ENCODE data around the gene MAP3K1. TPM values are rescaled to one million over a fixed set of nuclear protein-coding genes. Genes with fewer than 3 reads are reported as not detected.

MAP3K1 gene
- total and polyA plus RNA-seq, 11 donors, result 2.1 to 19.5 (median 6.8) TPM

- ATAC-seq (no peak), DNase-seq (no peak)
- H3K36me3 ChIP-seq, result no peaks in the 10 kb centered on the region
- no peaks in the 10 kb centered on the region for H3K9me3 ChIP-seq
- WGBS, 4 donors, result 97 to 100% (median 100%) methylated on average over 1 of the region's 1 CpG
- TF ChIP-seq POLR2A (IDR thresholded peaks at IDR 0.05), result no peak
- TF ChIP-seq, protein P1, sequence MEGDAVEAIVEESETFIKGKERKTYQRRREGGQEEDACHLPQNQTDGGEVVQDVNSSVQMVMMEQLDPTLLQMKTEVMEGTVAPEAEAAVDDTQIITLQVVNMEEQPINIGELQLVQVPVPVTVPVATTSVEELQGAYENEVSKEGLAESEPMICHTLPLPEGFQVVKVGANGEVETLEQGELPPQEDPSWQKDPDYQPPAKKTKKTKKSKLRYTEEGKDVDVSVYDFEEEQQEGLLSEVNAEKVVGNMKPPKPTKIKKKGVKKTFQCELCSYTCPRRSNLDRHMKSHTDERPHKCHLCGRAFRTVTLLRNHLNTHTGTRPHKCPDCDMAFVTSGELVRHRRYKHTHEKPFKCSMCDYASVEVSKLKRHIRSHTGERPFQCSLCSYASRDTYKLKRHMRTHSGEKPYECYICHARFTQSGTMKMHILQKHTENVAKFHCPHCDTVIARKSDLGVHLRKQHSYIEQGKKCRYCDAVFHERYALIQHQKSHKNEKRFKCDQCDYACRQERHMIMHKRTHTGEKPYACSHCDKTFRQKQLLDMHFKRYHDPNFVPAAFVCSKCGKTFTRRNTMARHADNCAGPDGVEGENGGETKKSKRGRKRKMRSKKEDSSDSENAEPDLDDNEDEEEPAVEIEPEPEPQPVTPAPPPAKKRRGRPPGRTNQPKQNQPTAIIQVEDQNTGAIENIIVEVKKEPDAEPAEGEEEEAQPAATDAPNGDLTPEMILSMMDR (IDR thresholded peaks at IDR 0.05), result no peak
- no peak overlapping the region for H3K27ac ChIP-seq
- H3K4me1 ChIP-seq, result peaks cover 0 to 11% (median 0%) of the 10 kb centered on the region in 12 donors
- intact Hi-C loops (cut with DNase I), result loop anchor here in 5 of 10 donors (5.0 to 10.0 kb wide), 5 partner anchors 44 to 456 kb away; no protein-coding TSS in a partner anchor
- H3K27me3 ChIP-seq, result no peaks in the 10 kb centered on the region
- H3K4me3 ChIP-seq, result no peak overlapping the region
These were observed 4.5 kb upstream of the MAP3K1 start for GRCh38 chr5:56810826-56811225.

DNA sequence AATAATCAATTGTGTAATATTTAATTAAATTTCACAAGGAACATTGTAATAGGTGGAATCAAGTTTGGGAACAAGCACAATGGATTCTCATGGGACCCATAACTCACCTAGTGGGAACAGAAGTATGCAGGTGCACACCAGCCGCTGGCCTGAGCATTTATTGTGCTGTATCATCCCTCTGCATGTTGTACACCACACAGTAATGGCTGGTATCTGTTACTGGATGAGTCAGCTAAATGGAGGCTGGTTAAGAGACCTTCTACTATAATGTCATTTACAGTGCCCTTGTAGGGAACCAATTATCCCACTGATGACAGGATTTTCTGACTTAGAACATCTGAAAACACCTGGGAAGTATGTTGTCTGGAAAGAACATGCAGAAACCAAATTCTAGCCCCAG, 3.2 kb upstream of the MAP3K1 start:
- no peak for DNase-seq
- Histone ChIP-seq H3K27me3 (no peaks in the 10 kb centered on the region), H3K36me3 (no peaks in the 10 kb centered on the region), H3K9me3 (no peaks in the 10 kb centered on the region), H3K27ac (no peak overlapping the region), H3K4me1 (peaks cover 0 to 13% (median 1%) of the 10 kb centered on the region in 12 donors), H3K4me3 (no peak overlapping the region)
- WGBS, 4 donors, result 92 to 96% (median 95%) methylated on average over 1 of the region's 1 CpG
- intact Hi-C loops (cut with DNase I), result loop anchor here in 5 of 10 donors (5.0 to 10.0 kb wide), 5 partner anchors 45 to 457 kb away; no protein-coding TSS in a partner anchor
- TF ChIP-seq, protein P1 (IDR thresholded peaks at IDR 0.05), result no peak
- TF ChIP-seq POLR2A (IDR thresholded peaks at IDR 0.05), result no peak
- no peak for ATAC-seq

DNA sequence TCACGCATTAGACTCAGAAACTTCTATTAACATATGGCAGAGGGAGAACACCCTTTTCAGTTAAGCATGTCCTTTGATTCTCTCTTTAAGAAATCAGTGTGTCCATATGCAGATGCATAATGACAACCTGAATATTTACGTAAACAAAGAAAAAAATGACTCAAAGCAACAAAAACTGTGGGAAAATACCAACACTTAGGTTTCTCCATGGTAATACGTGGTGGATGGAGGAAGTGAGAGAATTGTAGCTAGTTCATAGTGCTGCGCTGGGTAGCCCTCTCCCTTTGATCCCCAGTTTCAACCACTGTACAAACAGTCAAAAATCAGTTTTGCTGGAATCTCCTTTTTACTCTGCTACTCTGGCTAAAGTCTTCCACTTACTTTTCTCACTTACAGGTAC, 2.0 kb upstream of the MAP3K1 start:
- 89 to 95% (median 91%) methylated on average over 4 of the region's 4 CpGs for WGBS, 4 donors
- intact Hi-C loops (cut with DNase I), result loop anchor here in 5 of 10 donors (5.0 to 10.0 kb wide), 5 partner anchors 46 to 459 kb away; no protein-coding TSS in a partner anchor
- TF ChIP-seq, protein P1 (IDR thresholded peaks at IDR 0.05), result no peak
- no peak for TF ChIP-seq POLR2A (IDR thresholded peaks at IDR 0.05)

GRCh38 chr5:56814361-56814962, 887 bp upstream of the MAP3K1 start:
- WGBS, 4 donors, result 5 to 9% (median 6%) methylated on average over 20 to 31 of the region's 31 CpGs
- peak overlapping the region in 11 of 12 donors; percentile 87 to 98 (median 93) for H3K27ac ChIP-seq
- intact Hi-C loops (cut with DNase I), result loop anchor here in 6 of 10 donors (1.0 to 10.0 kb wide), 9 partner anchors 47 to 460 kb away; no protein-coding TSS in a partner anchor

More for the DNA sequence above, 2.0 kb upstream of the MAP3K1 start:
- H3K9me3 ChIP-seq, result no peaks in the 10 kb centered on the region
- H3K36me3 ChIP-seq, result no peaks in the 10 kb centered on the region
- H3K4me3 ChIP-seq, result no peak overlapping the region
- peak overlapping the region in 1 of 12 donors; percentile 97 for H3K27ac ChIP-seq
- H3K27me3 ChIP-seq, result no peaks in the 10 kb centered on the region
- DNase-seq (no peak), ATAC-seq (no peak)
- H3K4me1 ChIP-seq, result peaks cover 0 to 25% (median 13%) of the 10 kb centered on the region in 12 donors

More at GRCh38 chr5:56814361-56814962, 887 bp upstream of the MAP3K1 start:
- TF ChIP-seq, protein P1 (IDR thresholded peaks at IDR 0.05), result no peak
- TF ChIP-seq POLR2A (IDR thresholded peaks at IDR 0.05), result no peak
- ATAC-seq (peak in 3 of 4 donors; percentile 1 to 33 (median 5)), DNase-seq (peak; percentile 29 to 63 (median 47))
- Histone ChIP-seq H3K4me3 (peak overlapping the region; percentile 81 to 93 (median 88)), H3K9me3 (no peaks in the 10 kb centered on the region), H3K27me3 (no peaks in the 10 kb centered on the region), H3K4me1 (peaks cover 0 to 37% (median 24%) of the 10 kb centered on the region in 12 donors), H3K36me3 (no peaks in the 10 kb centered on the region)

All from heart left ventricle (tissue), 16 donors.